Measurements from ENCODE around the gene COG3.

- TF ChIP-seq CTCF (IDR thresholded peaks at IDR 0.05 in 8 of 11, conservative IDR thresholded peaks at IDR 0.05 in 3 of 11): no peak
- TF ChIP-seq POLR2A (IDR thresholded peaks at IDR 0.05): no peak
Observed at GRCh38 chr13:45545686-45546409, 81.1 kb downstream of the COG3 start.
